Posterior vena cava (tissue), 2 donors: ENCODE measurements around the gene LRRC2. TPM values are rescaled to one million over a fixed set of nuclear protein-coding genes. Genes with fewer than 3 reads are reported as not detected.
A peak's percentile ranks its signal among the peaks of the same experiment; 100 is the strongest.
"Not testable (repeated sequence)": the region's sequence is repeated elsewhere in the genome, so short reads cannot be mapped to it uniquely, and the experiment has no call there.

Source experiments
- DNase-seq: peaks from one replicate; pipeline ENCODE4 v3.0.0-alpha.2; 2020; ENCODE audit warnings: low spot score
- intact Hi-C, 2 donors: fragments of 100-400 bp; cut with DNase I; formaldehyde crosslinking; loops; one replicate each; pipeline versions ENCODE4 v1.14.1 to v1.14.2; 2022 to 2023
- total RNA-seq, 2 donors: library from RNA; stranded (reverse); fragmentation: NEBNext Ultra II Directional; extraction: Animal tissue kit (Norgen Biotek cat#: 25700); gene quantifications; one replicate each; pipeline ENCODE4 v1.2.1, GENCODE V29; 2021
- donor health status: DM: yes; HTN: yes; CAD: no.
- donor health status: DM: yes; HTN: yes; CAD: no.

The LRRC2 gene
- total RNA-seq, 2 donors from 2014 or later, result 1.9 to 5.7 TPM

DNA sequence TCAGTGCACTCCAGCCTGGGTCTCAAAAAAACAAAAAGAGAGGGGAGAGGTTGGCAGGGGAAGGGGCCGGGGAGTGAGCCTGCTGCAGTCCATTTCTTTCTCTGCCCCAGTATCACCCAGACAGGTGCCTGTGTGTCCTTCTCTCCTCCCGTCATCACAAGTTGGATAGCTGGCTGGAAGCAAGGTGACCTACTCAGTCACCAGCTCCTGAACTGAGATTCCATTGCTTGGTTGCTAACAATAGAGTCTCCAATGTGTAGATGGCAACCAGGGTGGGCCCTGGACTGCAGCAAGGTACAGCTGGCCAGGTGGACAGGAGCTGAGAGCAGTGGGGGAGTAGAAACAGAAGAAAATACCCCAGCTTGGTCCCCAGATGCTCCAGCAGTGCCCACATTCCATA, 4.6 kb downstream of the LRRC2 start:
- intact Hi-C loops, result no loop called here
- no peak for DNase-seq

DNA sequence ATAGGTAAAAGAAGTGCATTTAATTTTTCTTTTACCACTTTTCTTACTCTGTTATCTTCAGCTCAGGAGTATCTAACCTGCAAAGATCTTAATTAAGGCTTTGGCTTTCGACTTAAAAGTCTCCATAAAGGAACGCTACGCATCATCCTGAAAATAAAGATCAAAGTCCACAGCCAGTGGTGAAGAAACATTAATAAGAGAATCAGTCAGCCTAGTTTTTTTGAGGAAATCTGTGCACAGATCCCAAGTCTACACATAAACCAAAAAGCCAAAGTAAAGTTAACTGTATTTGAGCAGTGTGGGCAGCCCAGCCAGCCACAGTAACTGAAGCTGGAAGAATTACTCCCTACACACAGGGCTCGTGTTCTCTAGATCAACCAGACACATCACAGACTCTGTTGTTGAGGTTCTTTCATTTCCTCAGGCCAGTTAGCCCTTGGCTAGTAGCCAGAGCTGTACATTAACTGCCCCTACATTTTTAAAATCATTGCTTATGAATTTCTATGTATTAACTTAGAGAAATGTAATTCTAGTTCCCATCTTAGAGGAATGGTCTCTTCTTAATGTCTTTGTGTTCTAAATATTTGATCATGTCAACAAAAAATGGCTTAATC, 6.9 kb downstream of the LRRC2 start:
- DNase-seq, result no peak
- intact Hi-C loops, result loop anchor here in 1 of 2 donors (1.0 kb wide), 1 partner anchor 19 kb away; no protein-coding TSS in a partner anchor

DNA sequence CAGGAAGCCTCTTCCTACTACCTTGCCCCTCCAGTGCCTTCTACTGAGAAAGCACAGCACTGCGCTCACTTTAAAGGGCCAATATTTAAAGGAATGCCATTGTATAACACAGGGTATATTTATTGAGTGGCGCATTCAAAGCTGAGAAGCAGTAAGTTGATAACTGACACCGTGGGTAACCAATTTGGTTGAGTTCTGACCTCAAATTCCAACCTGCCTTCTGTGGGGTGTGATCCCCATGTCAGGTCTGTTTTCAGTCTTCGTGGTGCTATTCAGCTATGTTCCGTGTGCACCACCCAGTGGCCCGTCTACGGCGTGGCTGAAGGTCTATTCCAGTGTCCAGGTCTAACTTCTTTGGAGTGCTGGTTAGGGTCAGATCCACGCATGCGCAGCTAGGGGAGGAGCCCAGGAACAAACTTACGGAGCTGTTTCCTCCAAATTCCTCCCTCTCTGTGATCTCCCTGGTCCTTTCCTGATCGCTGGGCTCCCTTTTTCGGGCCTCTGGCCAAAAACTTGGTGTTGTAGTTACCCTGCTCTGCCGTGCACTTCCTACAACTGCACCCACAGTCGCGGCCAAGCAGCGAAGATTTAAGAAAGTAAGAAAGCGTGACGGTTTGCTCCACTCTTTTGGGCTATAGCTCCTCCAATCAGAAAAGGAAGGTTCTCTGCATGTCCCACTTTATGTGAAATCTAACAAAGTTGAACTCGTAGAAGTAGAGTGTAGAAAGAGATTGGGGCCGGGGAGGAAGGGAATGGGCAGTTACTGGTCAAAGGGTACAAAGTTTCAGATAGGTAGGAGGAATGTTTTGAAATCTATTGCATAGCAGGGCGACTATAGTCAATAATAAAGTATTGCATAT, 7.7 kb downstream of the LRRC2 start:
- peak; percentile 90 for DNase-seq
- intact Hi-C loops, result loop anchor here in 1 of 2 donors (1.0 kb wide), 1 partner anchor 20 kb away; no protein-coding TSS in a partner anchor

DNA sequence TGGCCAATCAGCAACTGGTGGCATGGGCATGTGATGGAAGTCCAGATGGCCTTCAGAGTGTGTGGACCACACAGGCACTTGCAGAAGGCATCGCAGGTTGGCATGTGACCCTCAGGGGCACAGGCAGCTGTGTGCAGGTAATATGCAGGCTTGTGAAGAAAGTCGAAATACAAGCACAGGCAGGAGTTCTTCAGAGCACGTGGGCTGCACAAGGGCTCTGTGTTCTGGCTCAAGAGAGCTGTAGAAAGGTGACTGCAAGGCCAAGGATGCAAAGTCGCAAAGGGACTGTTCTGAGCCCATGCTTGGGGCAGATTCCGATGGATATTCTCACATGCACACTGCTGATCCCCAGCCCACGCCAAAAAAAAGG, 8.3 kb downstream of the LRRC2 start:
- intact Hi-C loops, result no loop called here
- DNase-seq, result no peak

DNA sequence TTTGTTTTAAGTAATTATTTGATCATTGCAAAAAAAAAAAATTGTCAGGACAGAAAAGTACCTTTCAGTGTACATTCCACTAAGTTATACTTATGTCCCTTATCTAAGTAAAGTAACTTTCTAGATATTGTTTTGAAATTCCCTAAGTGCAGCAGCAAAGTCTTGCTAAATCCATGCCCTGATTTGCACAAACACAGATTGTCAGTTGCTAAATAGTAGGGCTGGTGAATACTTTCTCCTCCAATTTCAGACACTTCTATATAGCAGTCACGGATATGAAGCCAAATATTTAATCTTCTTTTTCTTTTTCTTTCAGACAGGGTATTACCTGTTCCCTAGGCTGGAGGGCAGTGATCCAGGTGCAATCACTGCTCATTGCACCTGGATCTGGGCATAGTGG, 12.9 kb downstream of the LRRC2 start:
- intact Hi-C loops, result no loop called here
- DNase-seq, result no peak

DNA sequence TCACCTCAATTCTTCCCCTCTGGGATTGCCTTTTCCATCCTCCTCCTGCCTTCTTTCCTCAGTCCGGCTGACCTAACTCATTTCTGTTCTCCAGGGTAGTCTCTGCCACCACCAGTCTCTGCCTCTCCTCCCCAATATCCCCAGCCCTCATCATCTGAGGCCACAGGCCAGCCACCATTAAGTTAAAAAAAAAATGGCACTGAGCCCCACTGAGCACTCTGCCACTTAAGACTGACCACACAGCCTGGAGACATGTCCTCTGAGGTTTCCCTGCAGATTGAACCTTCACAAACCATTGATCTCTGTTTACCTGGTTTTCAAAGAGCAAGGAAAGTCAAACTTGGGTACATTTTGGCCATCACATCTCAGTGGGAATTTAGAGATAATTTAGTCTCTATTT, 13.6 kb downstream of the LRRC2 start:
- intact Hi-C loops, result no loop called here
- DNase-seq, result no peak

DNA sequence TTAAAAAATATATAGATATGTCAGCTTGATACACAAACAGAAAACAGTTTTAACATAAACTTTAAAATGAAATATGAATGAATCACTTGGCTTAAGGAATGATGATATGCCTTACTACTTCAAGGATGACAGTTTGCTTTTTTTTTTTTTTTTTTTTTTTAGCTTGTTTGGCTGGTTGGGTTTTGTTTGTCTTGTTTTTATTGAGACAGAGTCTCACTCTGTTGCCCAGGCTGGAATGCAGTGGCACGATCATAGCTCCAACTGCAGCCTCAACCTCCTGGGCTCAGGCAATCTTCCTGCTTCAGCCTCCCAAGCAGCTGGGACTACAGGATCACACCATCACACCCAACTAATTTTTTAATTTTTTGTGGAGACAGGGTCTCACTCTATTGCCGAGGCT, 14.5 kb downstream of the LRRC2 start:
- DNase-seq, result no peak
- intact Hi-C loops, result no loop called here

DNA sequence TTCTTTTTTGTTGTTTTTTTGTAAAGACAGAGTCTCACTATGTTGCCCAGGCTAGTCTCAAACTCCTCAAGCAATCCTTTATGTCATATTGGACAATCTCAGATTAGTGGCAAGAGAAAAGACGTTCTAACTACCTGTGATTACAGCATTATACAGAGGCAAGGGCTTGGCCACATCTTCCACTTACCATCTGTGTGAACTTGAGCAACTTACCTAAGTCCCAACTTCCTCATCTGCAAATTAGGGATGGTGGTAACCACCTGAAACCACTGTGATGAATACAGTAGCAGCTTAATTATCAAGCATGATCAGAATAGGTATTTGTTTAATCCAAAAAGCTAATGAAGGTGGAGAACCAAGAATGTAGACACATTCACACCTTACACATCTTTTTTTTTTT, 16.1 kb downstream of the LRRC2 start:
- DNase-seq, result no peak
- intact Hi-C loops, result no loop called here

DNA sequence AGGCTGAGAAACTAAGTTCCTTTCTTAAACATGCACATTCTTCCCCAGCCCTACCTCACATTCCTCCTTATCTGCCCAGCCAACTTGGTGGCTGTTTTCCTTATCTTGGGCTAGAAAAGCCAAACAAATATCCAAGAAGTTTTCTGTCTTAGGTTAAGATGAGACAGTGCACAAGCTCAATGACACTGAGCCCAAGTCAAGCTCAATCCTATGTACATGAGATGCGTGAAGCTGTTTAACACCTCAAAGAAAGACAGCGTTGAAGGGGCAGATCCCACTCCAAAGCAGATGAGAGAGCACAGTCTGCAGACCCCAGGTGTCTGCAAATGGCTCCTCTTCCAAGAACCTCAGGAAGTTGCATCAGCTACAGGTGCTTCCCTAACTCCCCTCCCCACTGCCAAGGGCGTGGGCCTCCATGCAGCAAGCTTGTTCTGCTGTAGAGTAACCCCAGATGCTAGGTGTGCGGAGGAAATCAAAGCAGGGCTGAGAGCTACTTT, 16.6 kb downstream of the LRRC2 start:
- DNase-seq, result no peak
- intact Hi-C loops, result no loop called here

DNA sequence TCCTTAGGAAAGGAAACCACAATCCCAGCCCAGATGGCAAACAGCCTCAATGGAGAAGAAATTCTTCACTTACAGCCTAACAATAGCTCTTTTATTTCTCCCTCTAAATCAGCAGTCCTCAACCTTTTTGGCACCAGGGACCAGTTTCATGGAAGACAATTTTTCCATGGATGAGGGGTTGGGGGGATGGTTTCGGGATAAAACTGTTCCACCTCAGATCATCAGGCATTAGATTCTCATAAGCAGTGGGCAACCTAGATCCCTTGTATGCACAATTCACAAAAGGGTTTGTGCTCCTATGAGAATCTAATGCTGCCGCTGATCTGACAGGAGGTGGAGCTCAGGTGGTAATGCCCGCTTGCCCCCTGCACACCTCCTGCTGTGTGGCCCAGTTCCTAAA, 17.5 kb downstream of the LRRC2 start:
- DNase-seq, intact Hi-C loops: not testable (repeated sequence)

DNA sequence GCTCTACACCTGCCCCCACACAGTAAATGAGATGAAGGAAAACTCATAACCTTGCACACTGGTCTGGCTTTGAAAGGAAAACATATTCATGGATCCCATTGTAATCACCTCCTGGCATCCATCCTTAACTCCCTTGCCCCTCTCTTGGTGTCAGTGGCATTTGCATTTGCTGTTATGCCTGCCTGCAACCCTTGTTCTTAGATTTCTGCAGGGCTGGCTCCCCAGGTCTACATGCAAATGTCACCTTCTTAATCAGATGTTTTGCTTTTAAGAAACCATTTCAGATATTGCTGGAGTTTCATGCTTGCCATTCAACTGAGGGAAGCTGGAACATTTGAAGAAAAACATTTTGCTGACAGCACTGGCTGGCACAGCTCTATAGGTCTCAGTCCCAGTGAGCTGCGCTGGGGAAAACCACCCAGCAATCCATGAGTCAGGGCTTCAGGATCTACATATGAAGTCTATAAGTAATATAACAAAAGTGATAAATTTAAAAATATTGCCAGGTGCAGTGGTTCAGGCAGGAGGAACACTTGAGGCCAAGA, 19.1 kb downstream of the LRRC2 start:
- no peak for DNase-seq
- intact Hi-C loops, result no loop called here

DNA sequence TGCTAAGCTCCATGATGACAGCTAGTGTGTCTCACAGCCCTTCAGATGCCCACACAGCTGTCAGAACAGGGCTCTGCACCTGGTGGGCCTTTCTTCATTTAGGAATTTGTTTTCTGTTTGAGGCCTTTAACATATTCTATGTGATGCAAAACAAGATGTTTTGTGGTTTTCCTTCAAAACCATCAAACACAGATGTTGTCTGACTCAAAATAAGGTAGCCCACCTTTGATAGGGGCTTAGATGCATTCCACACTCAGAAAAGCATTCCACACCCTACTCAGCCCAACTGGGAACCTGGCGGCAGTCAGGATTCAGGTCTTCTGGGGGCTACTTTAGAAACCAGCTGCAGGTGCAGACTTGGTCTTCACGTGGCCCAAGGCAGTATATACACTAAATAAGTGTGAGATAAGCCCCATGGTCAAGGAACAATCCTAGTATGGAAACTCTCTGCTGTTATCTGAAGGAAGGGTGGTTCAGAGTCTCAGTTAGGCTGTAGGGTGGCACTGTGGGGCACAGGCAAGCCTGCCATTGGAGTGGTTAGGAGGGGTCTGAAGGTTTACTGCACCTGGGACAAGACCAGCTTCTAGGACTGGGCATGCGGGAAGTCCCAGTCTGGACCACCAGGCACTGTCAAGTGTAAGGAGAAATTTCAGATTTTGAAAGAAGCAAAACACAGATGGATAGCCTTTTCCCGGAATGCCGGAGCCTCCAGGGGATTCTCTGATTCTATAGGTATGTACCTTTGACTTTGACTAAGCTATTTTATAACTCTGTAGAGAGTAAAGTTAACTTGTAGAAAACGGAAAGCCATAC, 20.1 kb downstream of the LRRC2 start:
- no peak for DNase-seq
- intact Hi-C loops, result no loop called here

DNA sequence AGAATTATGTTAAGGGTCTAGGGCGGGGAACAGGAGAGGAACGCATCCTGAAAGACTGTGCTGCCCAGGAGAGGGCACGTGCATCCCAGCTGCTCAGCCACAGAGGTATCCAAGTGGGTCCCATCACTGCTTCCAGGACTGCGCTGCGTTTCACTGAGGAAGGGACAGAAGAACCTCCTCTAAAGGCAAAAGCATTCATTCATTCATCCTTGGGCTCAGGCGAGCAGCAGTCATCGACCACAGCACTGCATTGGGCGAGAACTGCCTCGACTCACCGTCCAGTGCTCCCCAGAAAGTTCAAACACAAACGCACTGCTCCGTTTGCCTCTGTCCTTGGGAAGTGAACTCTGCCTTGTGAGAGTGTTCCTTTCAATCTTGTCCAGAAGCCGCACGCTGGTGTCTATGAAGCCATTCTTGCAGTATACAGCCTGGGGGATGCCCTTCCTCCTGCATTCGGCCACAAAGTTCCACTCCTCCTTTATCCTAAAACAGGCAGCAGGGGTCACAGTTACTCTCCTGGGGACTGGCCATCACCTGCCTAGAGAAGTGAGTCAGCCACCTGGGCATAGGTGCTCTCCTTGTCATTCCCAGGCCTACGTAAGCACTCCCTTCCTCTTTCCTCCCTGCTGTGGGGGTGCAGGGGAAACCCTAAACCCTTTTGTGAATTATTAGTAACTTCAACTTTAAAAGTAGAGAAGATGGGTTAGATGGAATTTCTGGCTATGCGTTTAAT, 21.2 kb downstream of the LRRC2 start:
- intact Hi-C loops, result no loop called here
- no peak for DNase-seq

DNA sequence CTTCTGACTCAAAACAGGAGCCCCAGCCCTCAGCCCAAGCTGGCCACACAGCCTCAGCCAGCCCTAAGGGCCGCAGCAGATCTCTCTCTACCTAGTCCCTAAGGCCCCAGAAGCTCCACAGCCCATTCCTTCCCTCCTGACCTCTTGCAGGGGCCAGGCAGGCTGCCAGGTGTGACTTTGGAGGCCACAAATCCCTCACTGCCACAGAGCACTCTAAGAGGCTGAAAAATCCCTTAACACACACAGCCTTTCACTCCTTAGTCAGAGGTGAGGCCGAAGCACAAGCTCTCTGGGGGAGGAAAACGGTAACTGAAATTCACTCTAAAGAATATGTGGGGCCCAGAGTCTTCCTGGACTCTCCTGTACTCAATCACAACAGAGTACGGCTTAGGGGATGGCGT, 23.3 kb downstream of the LRRC2 start:
- intact Hi-C loops, result no loop called here
- no peak for DNase-seq

DNA sequence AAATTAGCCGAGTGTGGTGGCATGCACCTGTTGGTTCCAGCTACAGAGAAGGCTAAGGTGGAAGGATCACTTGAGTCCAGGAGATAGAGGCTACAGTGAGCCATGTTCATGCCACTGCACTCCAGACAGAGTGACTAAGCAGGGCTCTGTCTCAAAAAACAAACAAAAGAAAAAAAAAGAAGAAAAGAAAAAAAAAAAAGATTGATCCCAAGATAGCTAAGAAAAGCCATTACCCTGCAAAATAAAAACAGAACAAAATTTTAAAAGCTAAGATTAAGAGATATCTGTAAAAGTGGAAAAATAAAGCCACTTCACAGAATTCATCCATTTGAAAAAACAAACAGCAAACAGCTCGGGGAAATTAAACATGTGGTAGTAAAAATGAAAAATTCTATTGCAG, 23.8 kb downstream of the LRRC2 start:
- DNase-seq, result no peak
- intact Hi-C loops, result no loop called here

DNA sequence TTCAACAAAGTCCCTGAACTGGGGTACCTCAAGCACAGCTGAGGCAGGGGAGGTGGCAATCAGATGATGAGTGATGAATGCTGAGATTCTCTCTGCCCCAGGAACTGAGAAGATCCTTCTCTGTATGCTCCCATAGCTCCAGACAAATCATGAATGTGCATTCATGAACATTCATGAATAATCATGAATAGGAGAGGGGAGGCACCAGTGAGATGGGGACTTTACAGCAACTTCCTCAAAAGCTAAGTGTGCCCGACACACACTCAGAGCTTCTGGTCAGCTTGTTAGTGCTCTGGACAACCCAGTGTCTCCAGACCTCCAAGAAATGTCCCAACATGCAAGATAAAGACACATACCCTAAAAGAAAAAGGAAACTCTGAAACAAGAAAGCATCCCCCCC, 24.3 kb downstream of the LRRC2 start:
- DNase-seq, result no peak

DNA sequence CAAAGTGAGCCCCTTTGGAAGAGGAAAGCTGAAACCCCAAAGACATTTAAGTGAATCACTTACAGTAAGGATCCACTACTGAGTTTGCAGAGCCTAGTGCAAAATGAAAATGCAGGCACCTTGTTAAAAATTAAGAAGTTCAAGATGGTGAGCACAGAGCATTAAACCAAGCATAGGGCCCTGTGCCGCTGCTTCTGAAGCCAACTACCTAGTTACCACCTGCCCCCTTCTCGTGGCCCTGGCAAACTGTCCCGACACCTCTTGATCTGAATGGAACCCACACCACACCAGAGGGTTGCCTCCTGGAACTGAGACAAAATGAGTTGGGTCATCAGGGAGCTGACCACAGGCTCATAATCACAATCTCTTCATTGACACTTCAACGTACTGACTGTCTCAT, 25.6 kb downstream of the LRRC2 start:
- intact Hi-C loops, result no loop called here
- no peak for DNase-seq

More for the DNA sequence above, 24.3 kb downstream of the LRRC2 start:
- intact Hi-C loops, result no loop called here

DNA sequence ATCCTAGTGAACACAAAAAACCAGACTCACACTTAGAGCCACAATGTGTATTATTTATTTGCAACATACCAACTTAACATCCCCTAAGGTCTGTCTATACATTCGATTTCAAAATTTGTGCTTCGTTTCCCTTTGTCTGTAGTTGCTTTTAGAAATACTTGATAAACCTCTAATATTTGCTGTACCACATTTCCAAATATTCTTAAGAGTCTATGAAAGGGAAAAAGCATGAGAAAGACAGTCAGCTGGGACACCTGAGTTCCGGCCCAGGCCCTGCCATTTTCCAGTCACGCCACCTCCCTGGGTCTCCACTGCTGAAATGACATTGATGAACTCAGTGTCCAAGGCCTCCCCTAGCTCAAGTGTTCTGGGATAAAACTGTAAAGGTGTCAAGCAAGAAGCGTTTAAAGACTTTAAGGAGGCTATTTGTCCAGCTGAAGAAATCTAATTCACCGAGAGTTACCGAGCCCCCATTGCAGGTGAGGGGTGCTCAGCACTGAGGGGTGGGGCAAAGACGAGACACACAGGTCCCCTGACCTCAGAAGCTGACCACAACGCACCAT, 26.6 kb downstream of the LRRC2 start:
- no peak for DNase-seq
- intact Hi-C loops, result no loop called here
